ENCODE measurements around the gene CABP1.
"Not testable (repeated sequence)": the region's sequence is repeated elsewhere in the genome, so short reads cannot be mapped to it uniquely, and the experiment has no call there.

CABP1 gene

GRCh38 chr12:120639771-120640721 lies at the start of gene CABP1:
CABP1 (plus strand) TSS chr12:120640626; CDS start chr12:120640686, 60 bp downstream.
- peak; percentile 30 to 64 for DNase-seq (ENCODE audit: extremely low read depth in 1 of 2, low read depth in 1 of 2)

GRCh38 chr12:120590741-120591407 lies 49.6 kb upstream of the CABP1 start:
- no peak for DNase-seq (ENCODE audit: extremely low read depth in 1 of 2, low read depth in 1 of 2)

- no peak for DNase-seq (ENCODE audit: extremely low read depth in 1 of 2, low read depth in 1 of 2)
Observed at GRCh38 chr12:120592121-120593049, 48.0 kb upstream of the CABP1 start.

- no peak for DNase-seq (ENCODE audit: extremely low read depth in 1 of 2, low read depth in 1 of 2)
Observed at GRCh38 chr12:120596901-120597300, 43.5 kb upstream of the CABP1 start.

- no peak for DNase-seq (ENCODE audit: extremely low read depth in 1 of 2, low read depth in 1 of 2)
Observed at GRCh38 chr12:120597861-120598260, 42.6 kb upstream of the CABP1 start.

- DNase-seq (ENCODE audit: extremely low read depth in 1 of 2, low read depth in 1 of 2), result no peak
Observed at GRCh38 chr12:120598674-120599463, 41.6 kb upstream of the CABP1 start.

- DNase-seq (ENCODE audit: extremely low read depth in 1 of 2, low read depth in 1 of 2), result no peak
Observed at GRCh38 chr12:120599672-120600552, 40.5 kb upstream of the CABP1 start.

GRCh38 chr12:120602416-120602815 lies 38.0 kb upstream of the CABP1 start:
- DNase-seq (ENCODE audit: extremely low read depth in 1 of 2, low read depth in 1 of 2), result not testable (repeated sequence)

- no peak for DNase-seq (ENCODE audit: extremely low read depth in 1 of 2, low read depth in 1 of 2)
Observed at GRCh38 chr12:120610560-120610959, 29.9 kb upstream of the CABP1 start.

GRCh38 chr12:120611534-120611933 lies 28.9 kb upstream of the CABP1 start:
- not testable (repeated sequence) for DNase-seq (ENCODE audit: extremely low read depth in 1 of 2, low read depth in 1 of 2)

- DNase-seq (ENCODE audit: extremely low read depth in 1 of 2, low read depth in 1 of 2), result no peak
Observed at GRCh38 chr12:120614848-120615247, 25.6 kb upstream of the CABP1 start.

- not testable (repeated sequence) for DNase-seq (ENCODE audit: extremely low read depth in 1 of 2, low read depth in 1 of 2)
Observed at GRCh38 chr12:120617193-120617592, 23.2 kb upstream of the CABP1 start.

- DNase-seq (ENCODE audit: extremely low read depth in 1 of 2, low read depth in 1 of 2), result not testable (repeated sequence)
Observed at GRCh38 chr12:120617767-120618166, 22.7 kb upstream of the CABP1 start.

GRCh38 chr12:120618954-120619615 lies 21.3 kb upstream of the CABP1 start:
- DNase-seq (ENCODE audit: extremely low read depth in 1 of 2, low read depth in 1 of 2), result no peak

GRCh38 chr12:120620624-120621023 lies 19.8 kb upstream of the CABP1 start:
- no peak for DNase-seq (ENCODE audit: extremely low read depth in 1 of 2, low read depth in 1 of 2)

- DNase-seq (ENCODE audit: extremely low read depth in 1 of 2, low read depth in 1 of 2), result no peak
Observed at GRCh38 chr12:120625557-120626419, 14.6 kb upstream of the CABP1 start.

GRCh38 chr12:120628919-120629318 lies 11.5 kb upstream of the CABP1 start:
- DNase-seq (ENCODE audit: extremely low read depth in 1 of 2, low read depth in 1 of 2), result no peak
